Adrenal gland (tissue), 5 donors: ENCODE data around the gene KRTAP1-4.

Source experiments
- CTCF ChIP-seq, 6 experiments: fragments of 450-650 bp in 4 of 6; fragments of 200-600 bp in 2 of 6; sonication (generic) in 1 of 6; IDR thresholded peaks; 1 replicate in 5 of 6; 2 replicates in 1 of 6; pipeline versions ENCODE4 v1.5.1 to v1.8.0; 2016 to 2021; ENCODE audit warnings: antibody characterized with exemption in 6 of 6, mild to moderate bottlenecking in 2 of 6, moderate library complexity in 1 of 6
- POLR2A ChIP-seq, 2 donors: fragments of 450-650 bp; IDR thresholded peaks; one replicate each; pipeline ENCODE4 v1.6.1; 2017; ENCODE audit warnings: antibody characterized with exemption in 2 of 2, mild to moderate bottlenecking in 2 of 2, moderate library complexity in 1 of 2
- donor health status: DM: no; HTN: no; CAD: no.

- no peak for TF ChIP-seq CTCF (IDR thresholded peaks at IDR 0.05)
- no peak for TF ChIP-seq POLR2A (IDR thresholded peaks at IDR 0.05)
Measured at GRCh38 chr17:41065829-41066624, 36.0 kb upstream of the KRTAP1-4 start, which contains the start of gene KRTAP2-4.
